Hematopoietic multipotent progenitor cell treated with erythropoietin and hydrocortisone succinate and interleukin-3 and kit ligand, for 17 days (in vitro differentiated cells): ENCODE measurements around the gene ANKRD40CL.
"Not testable (repeated sequence)": the region's sequence is repeated elsewhere in the genome, so short reads cannot be mapped to it uniquely, and the experiment has no call there.

ENCODE experiments used
- DNase-seq: peaks from one replicate; pipeline ENCODE4 v3.0.0-alpha.2; 2015; ENCODE audit warnings: low spot score

ANKRD40CL gene, protein sequence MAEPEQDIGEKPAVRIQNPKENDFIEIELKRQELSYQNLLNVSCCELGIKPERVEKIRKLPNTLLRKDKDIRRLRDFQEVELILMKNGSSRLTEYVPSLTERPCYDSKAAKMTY

DNA sequence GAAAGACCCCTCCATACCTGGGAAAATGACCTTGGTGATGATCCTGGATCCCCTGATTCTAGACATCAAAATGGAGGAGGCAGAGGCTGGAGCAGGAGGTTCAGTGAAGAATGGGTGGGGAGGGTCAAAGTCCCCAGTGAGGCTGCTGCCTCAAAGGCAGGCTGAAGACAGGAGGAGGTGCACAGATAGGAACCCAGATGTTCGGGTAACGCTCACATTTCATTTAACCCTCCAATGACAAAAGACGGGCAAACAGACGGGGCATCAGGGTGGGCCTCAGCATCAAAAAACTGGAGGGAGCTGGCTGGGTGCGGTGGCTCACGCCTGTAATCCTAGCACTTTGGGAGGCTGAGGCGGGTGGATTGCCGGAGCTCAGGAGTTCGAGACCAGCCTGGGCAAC lies at the start of gene ANKRD40CL:
Gene ANKRD40CL, minus strand, starts transcription at position 73 of the 400 bp plus-strand sequence. CDS start 605 bp downstream, outside the sequence.
- DNase-seq = no peak

DNA sequence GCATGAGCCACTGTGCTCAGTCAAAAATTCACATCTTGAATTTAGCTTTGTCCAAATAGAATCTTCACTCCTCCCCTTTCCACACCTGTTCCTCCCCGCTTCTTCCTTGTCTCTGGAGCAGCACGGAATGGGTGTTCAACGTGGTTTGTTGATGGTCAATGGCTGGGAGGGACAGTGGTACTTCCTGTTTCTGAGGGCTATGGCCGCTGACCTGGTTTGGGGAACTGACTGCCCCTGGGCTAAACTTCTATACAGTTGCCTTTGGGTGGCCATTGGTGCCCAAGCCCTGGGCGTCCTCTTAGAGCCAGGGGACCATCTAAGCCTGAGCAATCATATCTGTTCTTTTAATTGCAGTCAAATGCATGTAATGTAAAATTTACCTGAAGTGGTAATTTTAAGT lies 49.0 kb upstream of the ANKRD40CL start:
- DNase-seq = no peak

DNA sequence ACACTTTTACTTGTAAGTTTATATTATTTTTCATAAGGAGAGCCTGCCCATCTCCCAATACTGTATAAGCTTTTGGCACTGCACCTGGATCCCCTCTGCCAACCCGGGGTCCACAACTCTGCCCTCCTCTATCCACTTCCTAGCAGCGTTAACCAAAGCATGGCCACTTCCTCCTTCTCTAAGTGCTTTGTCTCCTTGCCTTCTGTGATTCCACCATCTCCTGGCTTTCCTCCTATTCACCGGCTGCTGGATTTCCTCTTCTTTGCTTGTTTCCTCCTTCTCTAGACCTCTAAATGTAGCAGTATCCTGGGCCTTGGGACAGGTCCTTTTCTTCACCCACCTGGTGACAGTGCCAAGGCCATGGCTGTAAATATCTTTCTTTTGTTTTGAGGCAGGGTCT lies 48.1 kb upstream of the ANKRD40CL start:
- DNase-seq = no peak

- DNase-seq = no peak
Observed at GRCh38 chr17:50813583-50813982, 46.3 kb upstream of the ANKRD40CL start.

DNA sequence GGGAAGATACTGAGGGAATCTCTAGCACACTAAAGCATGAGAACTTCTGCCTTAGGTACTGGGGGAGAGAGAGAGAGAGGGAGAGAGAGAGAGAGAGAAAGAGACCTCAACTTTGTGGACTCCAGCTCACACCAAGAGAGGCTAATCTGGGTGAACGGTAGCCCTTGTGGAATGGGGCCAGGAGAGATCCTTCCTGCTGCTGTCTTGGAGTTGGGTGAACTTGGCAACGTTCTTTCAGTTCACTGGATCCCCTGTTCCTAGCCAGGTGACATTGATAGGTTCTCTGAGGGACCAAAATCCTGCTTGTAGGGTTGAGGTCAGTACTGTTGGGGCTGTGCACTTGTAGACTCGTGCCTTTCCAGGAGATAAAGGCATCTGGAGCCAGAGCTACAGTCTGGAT lies 41.6 kb upstream of the ANKRD40CL start:
- DNase-seq = no peak

GRCh38 chr17:50808413-50808812 lies 41.1 kb upstream of the ANKRD40CL start:
- DNase-seq = no peak

GRCh38 chr17:50807675-50808074 lies 40.4 kb upstream of the ANKRD40CL start:
- DNase-seq = no peak

GRCh38 chr17:50807009-50807408 lies 39.7 kb upstream of the ANKRD40CL start:
- DNase-seq = no peak

- DNase-seq = no peak
Observed at GRCh38 chr17:50806141-50806643, 38.9 kb upstream of the ANKRD40CL start.

- DNase-seq = no peak
Observed at GRCh38 chr17:50805486-50805885, 38.2 kb upstream of the ANKRD40CL start.

DNA sequence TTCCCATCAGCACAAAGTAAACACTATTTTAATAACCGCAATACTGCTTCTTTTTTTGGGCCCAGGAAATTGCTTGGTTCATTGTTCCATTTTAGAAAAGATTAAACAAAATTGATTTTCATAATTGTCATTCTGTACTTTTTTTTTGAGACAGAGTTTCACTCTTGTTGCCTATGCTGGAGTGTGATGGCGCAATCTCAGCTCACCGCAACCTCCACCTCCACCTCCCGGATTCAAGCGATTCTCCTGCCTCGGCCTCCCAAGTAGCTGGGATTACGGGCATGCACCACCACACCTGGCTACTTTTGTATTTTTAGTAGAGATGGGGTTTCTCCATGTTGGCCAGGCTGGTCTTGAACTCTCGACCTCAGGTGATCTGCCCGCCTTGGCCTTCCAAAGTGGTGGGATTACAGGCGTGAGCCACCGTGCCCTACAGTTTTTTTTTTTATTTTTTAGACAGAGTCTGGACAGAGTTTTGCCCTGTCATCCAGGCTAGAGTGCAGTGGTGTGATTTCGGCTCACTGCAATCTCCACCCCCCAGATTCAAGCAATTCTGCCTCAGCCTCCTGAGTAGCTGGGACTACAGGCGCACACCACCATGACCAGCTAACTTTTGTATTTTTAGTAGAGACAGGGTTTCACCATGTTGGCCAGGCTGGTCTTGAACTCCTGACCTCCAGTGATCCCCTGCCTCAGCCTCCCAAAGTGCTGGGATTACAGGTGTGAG lies 37.6 kb upstream of the ANKRD40CL start:
- DNase-seq = not testable (repeated sequence)

GRCh38 chr17:50803676-50804075 lies 36.4 kb upstream of the ANKRD40CL start:
- DNase-seq = no peak

- DNase-seq = no peak
Observed at GRCh38 chr17:50802609-50803571, 35.6 kb upstream of the ANKRD40CL start.

DNA sequence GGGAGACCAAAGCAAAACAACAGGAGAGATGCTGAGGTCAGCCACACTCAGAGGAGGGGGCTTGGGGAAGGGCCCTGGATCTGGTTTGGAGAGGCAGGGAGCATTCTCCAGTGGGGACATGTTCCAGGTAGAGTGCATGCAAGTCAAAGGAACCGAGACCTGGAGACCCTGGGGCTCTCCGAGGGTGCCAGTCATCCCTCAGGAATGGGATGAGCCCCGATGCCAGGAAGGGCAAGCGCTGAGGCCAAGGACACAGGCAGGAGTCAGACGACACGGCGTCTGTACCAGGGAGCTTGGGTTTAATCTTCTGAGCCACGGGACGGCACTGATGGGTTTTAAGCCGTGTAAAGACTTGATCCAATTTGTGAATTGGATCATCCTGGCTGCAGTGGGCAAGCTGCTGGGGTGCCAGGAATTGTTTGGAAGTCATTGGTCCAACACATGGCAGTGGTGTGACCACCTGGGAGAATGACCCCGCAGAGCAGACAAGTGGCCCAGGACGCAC lies 32.9 kb upstream of the ANKRD40CL start:
- no peak for DNase-seq

- DNase-seq = no peak
Observed at GRCh38 chr17:50799582-50799981, 32.3 kb upstream of the ANKRD40CL start.

- no peak for DNase-seq
Observed at GRCh38 chr17:50798424-50799288, 31.3 kb upstream of the ANKRD40CL start.

- no peak for DNase-seq
Observed at GRCh38 chr17:50797135-50797810, 30.0 kb upstream of the ANKRD40CL start.

DNA sequence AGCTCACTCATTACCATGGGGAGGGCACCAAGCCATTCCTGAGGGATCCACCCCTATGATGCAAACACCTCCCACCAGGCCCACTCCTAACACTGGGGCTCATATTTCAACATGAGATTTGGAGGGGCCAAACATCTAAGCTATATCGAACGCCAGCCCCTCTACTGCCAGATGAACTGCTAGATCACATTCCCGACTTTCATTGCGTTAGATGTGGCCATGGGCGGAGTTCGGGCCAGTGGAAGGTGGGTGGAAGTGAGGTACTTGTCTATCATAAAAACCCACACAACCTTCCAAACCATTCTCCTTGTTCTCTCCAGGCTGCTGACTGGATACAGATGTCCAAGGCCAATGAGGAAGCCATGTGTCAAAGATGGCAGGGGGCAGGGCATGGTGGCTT lies 27.0 kb upstream of the ANKRD40CL start:
- DNase-seq = no peak

GRCh38 chr17:50793007-50793406 lies 25.7 kb upstream of the ANKRD40CL start:
- no peak for DNase-seq

DNA sequence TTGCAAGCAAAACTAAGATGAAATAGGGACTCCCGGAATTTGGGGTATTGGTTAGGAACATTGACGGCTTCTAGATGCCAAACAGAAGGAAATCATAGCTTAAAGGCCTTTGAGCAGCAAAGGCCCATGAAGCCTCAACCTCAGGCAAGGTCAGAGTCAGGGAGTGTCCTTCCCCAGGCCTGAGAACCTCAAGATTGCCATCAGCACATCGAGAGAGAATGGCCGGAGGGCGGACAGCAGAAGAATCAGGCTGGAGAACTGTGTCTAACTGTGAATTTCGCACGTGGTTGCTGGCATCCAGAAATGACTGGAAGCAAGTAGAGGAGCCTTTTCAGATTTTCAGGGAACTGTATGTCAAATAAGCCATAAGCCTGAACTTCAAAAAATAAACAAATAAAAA lies 24.8 kb upstream of the ANKRD40CL start:
- DNase-seq = no peak

- DNase-seq = no peak
Observed at GRCh38 chr17:50790618-50791017, 23.3 kb upstream of the ANKRD40CL start.
